IMR-90 (cell line): ENCODE results near the gene ARHGAP10. TPM values are rescaled to one million over a fixed set of nuclear protein-coding genes. Genes with fewer than 3 reads are reported as not detected.

ENCODE experiments used
- ATAC-seq: fragments of 200-7000 bp; cut with Tn5 transposase; 2 replicates; pipeline ENCODE4 v1.9.1; 2020; ENCODE audit warnings: low read depth, mild to moderate bottlenecking, moderate library complexity
- BruUV-seq: library from RNA; stranded (reverse); fragments of 400-500 nt; replicated peaks from 2 replicates; lab custom pipeline; 2021; lab: Mats Ljungman, UMichigan
- CTCF ChIA-PET: fragments of 300-600 bp; formaldehyde crosslinking; extraction: SDS; loops from one replicate; lab custom pipeline; 2021; ENCODE audit warnings: antibody characterized with exemption; lab: Yijun Ruan, JAX
- POLR2A ChIA-PET: fragments of 300-600 bp; sonication (Branson Sonifier 250); formaldehyde crosslinking; loops from one replicate; lab custom pipeline; 2022; ENCODE audit warnings: antibody characterized with exemption; ENCODE audit not compliant: unreplicated experiment; lab: Charles Lee
- DNase-seq: peaks from one replicate; pipeline ENCODE4 v3.0.0; 2013
- H2AFZ ChIP-seq: replicated peaks from 2 replicates; pipeline ENCODE3; 2013; ENCODE audit warnings: low read length, mild to moderate bottlenecking; ENCODE audit not compliant: poor library complexity
- H2AK5ac ChIP-seq: 2 replicates; pipeline ENCODE4 v1.6.1; 2013; ENCODE audit warnings: low read depth, low read length, inconsistent platforms
- H2AK9ac ChIP-seq: replicated peaks from 2 replicates; pipeline ENCODE3; 2013; ENCODE audit warnings: mild to moderate bottlenecking, low read depth, low read length, moderate library complexity; ENCODE audit not compliant: poor library complexity
- H2BK120ac ChIP-seq: 2 replicates; pipeline ENCODE4 v1.6.1; 2013; ENCODE audit warnings: low read depth, low read length, inconsistent platforms
- H2BK15ac ChIP-seq: 3 replicates; pipeline ENCODE4 v1.6.1; 2013; ENCODE audit warnings: low read depth, low read length, inconsistent platforms
- H2BK20ac ChIP-seq: 2 replicates; pipeline ENCODE4 v1.6.1; 2013; ENCODE audit warnings: low read depth, mild to moderate bottlenecking, inconsistent platforms, low read length, moderate library complexity
- H2BK5ac ChIP-seq: 2 replicates; pipeline ENCODE4 v1.6.1; 2013; ENCODE audit warnings: mild to moderate bottlenecking, low read depth, low read length, inconsistent platforms; ENCODE audit not compliant: poor library complexity, severe bottlenecking
- H3K14ac ChIP-seq: replicated peaks from 2 replicates; pipeline ENCODE4 v1.6.1; 2013; ENCODE audit warnings: low read depth, low read length, inconsistent platforms
- H3K18ac ChIP-seq: 2 replicates; pipeline ENCODE4 v1.6.1; 2013; ENCODE audit warnings: low read depth, low read length, control low read depth
- H3K23ac ChIP-seq: 2 replicates; pipeline ENCODE4 v1.6.1; 2013; ENCODE audit warnings: low read depth, low read length, inconsistent platforms
- H3K27ac ChIP-seq: 2 replicates; pipeline ENCODE4 v1.5.1; 2013; ENCODE audit warnings: mild to moderate bottlenecking, control low read depth, low read length; ENCODE audit not compliant: insufficient read depth
- H3K27me3 ChIP-seq: 2 replicates; pipeline ENCODE4 v1.6.1; 2013; ENCODE audit warnings: low read length; ENCODE audit not compliant: control insufficient read depth, insufficient read depth
- H3K36me3 ChIP-seq: 2 replicates; pipeline ENCODE4 v1.6.1; 2013; ENCODE audit warnings: low read length, mixed read lengths; ENCODE audit not compliant: control insufficient read depth, insufficient read depth
- H3K4ac ChIP-seq: 2 replicates; pipeline ENCODE4 v1.6.1; 2013; ENCODE audit warnings: low read depth, low read length, inconsistent platforms
- H3K4me1 ChIP-seq: 2 replicates; pipeline ENCODE4 v1.6.1; 2013; ENCODE audit warnings: low read length, mixed read lengths; ENCODE audit not compliant: control insufficient read depth, insufficient read depth
- H3K4me2 ChIP-seq: 2 replicates; pipeline ENCODE4 v1.6.1; 2013; ENCODE audit warnings: low read depth, mild to moderate bottlenecking, control low read depth, low read length, moderate library complexity
- H3K4me3 ChIP-seq: 2 replicates; pipeline ENCODE4 v1.5.1; 2013; ENCODE audit warnings: low read depth, mild to moderate bottlenecking, control low read depth, low read length, moderate library complexity; ENCODE audit not compliant: insufficient read depth
- H3K56ac ChIP-seq: 2 replicates; pipeline ENCODE4 v1.6.1; 2013; ENCODE audit warnings: low read length, inconsistent platforms; ENCODE audit not compliant: insufficient read depth; ENCODE audit errors: extremely low read depth
- H3K79me1 ChIP-seq, 2 experiments: 2 replicates each; pipeline ENCODE4 v1.6.1; 2013; ENCODE audit warnings: low read length in 2 of 2, inconsistent platforms in 1 of 2, low read depth in 1 of 2
- H3K9ac ChIP-seq: 2 replicates; pipeline ENCODE4 v1.6.1; 2013; ENCODE audit warnings: low read depth, low read length, control low read depth
- H3K9me1 ChIP-seq: 2 replicates; pipeline ENCODE4 v1.6.1; 2013; ENCODE audit warnings: low read length, inconsistent platforms; ENCODE audit not compliant: insufficient read depth
- H3K9me3 ChIP-seq: 2 replicates; pipeline ENCODE4 v1.6.1; 2013; ENCODE audit warnings: low read length; ENCODE audit not compliant: control insufficient read depth, insufficient read depth
- H4K20me1 ChIP-seq: 2 replicates; pipeline ENCODE4 v1.6.1; 2013; ENCODE audit warnings: low read length, inconsistent platforms; ENCODE audit not compliant: insufficient read depth
- H4K5ac ChIP-seq: 2 replicates; pipeline ENCODE4 v1.6.1; 2013; ENCODE audit warnings: mild to moderate bottlenecking, low read depth, low read length, control low read depth
- H4K8ac ChIP-seq, 2 experiments: 2 replicates each; pipeline ENCODE4 v1.6.1; 2013; ENCODE audit warnings: low read depth in 2 of 2, low read length in 2 of 2, control low read depth in 1 of 2, inconsistent platforms in 1 of 2
- H4K91ac ChIP-seq: 2 replicates; pipeline ENCODE4 v1.6.1; 2013; ENCODE audit warnings: low read depth, low read length, inconsistent platforms; ENCODE audit not compliant: insufficient read depth
- BHLHE40 ChIP-seq: fragments of 150-350 bp; IDR thresholded peaks from 2 replicates; pipeline ENCODE4 v1.6.1; 2016; ENCODE audit warnings: mild to moderate bottlenecking, low read depth, low read length
- CEBPB ChIP-seq: IDR thresholded peaks from 2 replicates; pipeline ENCODE4 v1.6.1; 2012; ENCODE audit warnings: low read depth, low read length, improper control_type of control experiment
- CHD1 ChIP-seq: IDR thresholded peaks from 2 replicates; pipeline ENCODE4 v1.6.1; 2012; ENCODE audit warnings: low read depth, low read length, improper control_type of control experiment
- ELK1 ChIP-seq: fragments of 150-350 bp; IDR thresholded peaks from 2 replicates; pipeline ENCODE4 v1.6.1; 2016; ENCODE audit warnings: low read depth, mild to moderate bottlenecking, low read length, moderate library complexity, borderline replicate concordance
- MAFK ChIP-seq: IDR thresholded peaks from 2 replicates; pipeline ENCODE4 v1.6.1; 2012; ENCODE audit warnings: low read depth, low read length, improper control_type of control experiment
- MAZ ChIP-seq: IDR thresholded peaks from 2 replicates; pipeline ENCODE4 v1.6.1; 2012; ENCODE audit warnings: low read depth, mild to moderate bottlenecking, low read length, improper control_type of control experiment, moderate library complexity, borderline replicate concordance
- NFE2L2 ChIP-seq: fragments of 150-350 bp; IDR thresholded peaks from 2 replicates; pipeline ENCODE4 v1.6.1; 2016; ENCODE audit warnings: low read depth, mild to moderate bottlenecking, low read length
- POLR2A ChIP-seq: IDR thresholded peaks from 2 replicates; pipeline ENCODE4 v1.6.1; 2012; ENCODE audit warnings: mild to moderate bottlenecking, low read depth, low read length
- RAD21 ChIP-seq: IDR thresholded peaks from 2 replicates; pipeline ENCODE4 v1.6.1; 2012; ENCODE audit warnings: low read length, improper control_type of control experiment
- RCOR1 ChIP-seq: IDR thresholded peaks from 2 replicates; pipeline ENCODE4 v1.6.1; 2012; ENCODE audit warnings: mild to moderate bottlenecking, low read length, improper control_type of control experiment; ENCODE audit not compliant: insufficient replicate concordance
- RFX5 ChIP-seq: IDR thresholded peaks from 2 replicates; pipeline ENCODE4 v1.8.0; 2012; ENCODE audit warnings: low read depth, mild to moderate bottlenecking, low read length, moderate library complexity
- SMC3 ChIP-seq: fragments of 150-350 bp; IDR thresholded peaks from 2 replicates; pipeline ENCODE4 v1.6.1; 2016; ENCODE audit warnings: low read depth, mild to moderate bottlenecking, antibody characterized with exemption, low read length, moderate library complexity
- WGBS, 2 experiments: methylation state at CpG; one replicate each; pipeline versions ENCODE4 v1.1.5 to v1.1.7; 2013; ENCODE audit warnings: missing lambda C conversion rate in 2 of 2; ENCODE audit not compliant: insufficient read length in 1 of 2; ENCODE audit errors: extremely low coverage in 2 of 2; 5-methylcytosine and 5-hydroxymethylcytosine counted together
- dilution Hi-C: fragments of 300-500 bp; cut with HindIII; formaldehyde crosslinking; loops from one replicate; pipeline ENCODE4 v1.14.3; 2018; ENCODE audit warnings: low sequenced_read_pairs; ENCODE audit not compliant: unreplicated experiment
- in situ Hi-C: fragments of 300-500 bp; cut with MboI; formaldehyde crosslinking; loops from 3 replicates; pipeline ENCODE4 v1.14.3; 2019; ENCODE audit warnings: low sequenced_read_pairs, inconsistent platforms, mixed read lengths
- intact Hi-C: fragments of 100-400 bp; cut with micrococcal nuclease; formaldehyde crosslinking; loops from 2 replicates; pipeline ENCODE4 v1.10.0; 2022
- polyA plus RNA-seq, 3 experiments: library from polyadenylated mRNA; depleted of rRNA; stranded (reverse); fragments of >200 nt; gene quantifications; 2 replicates each; pipeline ENCODE4 v1.2.3, GENCODE V29; 2012; ENCODE audit warnings: low replicate concordance in 1 of 3
- total RNA-seq: library from RNA; depleted of rRNA; stranded (reverse); fragments of >200 nt; gene quantifications from 2 replicates; pipeline ENCODE4 v1.2.3, GENCODE V29; 2012
- TF ChIP-seq, protein P1 (sequence below): conservative IDR thresholded peaks from 2 replicates; pipeline ENCODE4 v1.5.1; 2012; ENCODE audit warnings: mild to moderate bottlenecking, low read depth, low read length, improper control_type of control experiment
- TF ChIP-seq, protein P2 (sequence below): fragments of 150-350 bp; IDR thresholded peaks from 2 replicates; pipeline ENCODE4 v1.6.1; 2017; ENCODE audit warnings: mild to moderate bottlenecking, antibody characterized with exemption, low read length, low read depth

ARHGAP10 gene
- total and polyA plus RNA-seq, 2 of the 4 experiments (the other 2 are of a cell fraction) = 27.1 to 29.4 TPM

GRCh38 chr4:147933779-147934178, 201.9 kb downstream of the ARHGAP10 start:
- no TSS peak for BruUV-seq
- in situ Hi-C loops = no loop called here

More at GRCh38 chr4:147933779-147934178, 201.9 kb downstream of the ARHGAP10 start:
- no peak overlapping the region for H3K18ac ChIP-seq
- no peak overlapping the region for H3K23ac ChIP-seq
- no peak overlapping the region for H2BK120ac ChIP-seq
- WGBS, 2 experiments = 93% methylated on average over 3 of the region's 3 CpGs; no CpG with 5 or more reads in 1 of the 2 experiments
- dilution Hi-C loops = no loop called here
- H2BK20ac ChIP-seq = no peak overlapping the region
- ATAC-seq (no peak), DNase-seq (no peak)
- peaks cover 7 to 10% of the 10 kb centered on the region in 2 experiments; a peak in 3 of 4 replicates for H3K79me1 ChIP-seq
- no peak overlapping the region for H4K5ac ChIP-seq
- TF ChIP-seq RCOR1 = no peak
- TF ChIP-seq CEBPB = no peak
- TF ChIP-seq RFX5 = no peak
- TF ChIP-seq BHLHE40 = no peak
- TF ChIP-seq, protein P1, sequence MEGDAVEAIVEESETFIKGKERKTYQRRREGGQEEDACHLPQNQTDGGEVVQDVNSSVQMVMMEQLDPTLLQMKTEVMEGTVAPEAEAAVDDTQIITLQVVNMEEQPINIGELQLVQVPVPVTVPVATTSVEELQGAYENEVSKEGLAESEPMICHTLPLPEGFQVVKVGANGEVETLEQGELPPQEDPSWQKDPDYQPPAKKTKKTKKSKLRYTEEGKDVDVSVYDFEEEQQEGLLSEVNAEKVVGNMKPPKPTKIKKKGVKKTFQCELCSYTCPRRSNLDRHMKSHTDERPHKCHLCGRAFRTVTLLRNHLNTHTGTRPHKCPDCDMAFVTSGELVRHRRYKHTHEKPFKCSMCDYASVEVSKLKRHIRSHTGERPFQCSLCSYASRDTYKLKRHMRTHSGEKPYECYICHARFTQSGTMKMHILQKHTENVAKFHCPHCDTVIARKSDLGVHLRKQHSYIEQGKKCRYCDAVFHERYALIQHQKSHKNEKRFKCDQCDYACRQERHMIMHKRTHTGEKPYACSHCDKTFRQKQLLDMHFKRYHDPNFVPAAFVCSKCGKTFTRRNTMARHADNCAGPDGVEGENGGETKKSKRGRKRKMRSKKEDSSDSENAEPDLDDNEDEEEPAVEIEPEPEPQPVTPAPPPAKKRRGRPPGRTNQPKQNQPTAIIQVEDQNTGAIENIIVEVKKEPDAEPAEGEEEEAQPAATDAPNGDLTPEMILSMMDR = no peak
- TF ChIP-seq MAZ = no peak
- TF ChIP-seq POLR2A = no peak
- no peak for TF ChIP-seq RAD21
- TF ChIP-seq NFE2L2 = no peak
- no peak for TF ChIP-seq MAFK
- no peak for TF ChIP-seq SMC3
- TF ChIP-seq ELK1 = no peak
- TF ChIP-seq, protein P2, sequence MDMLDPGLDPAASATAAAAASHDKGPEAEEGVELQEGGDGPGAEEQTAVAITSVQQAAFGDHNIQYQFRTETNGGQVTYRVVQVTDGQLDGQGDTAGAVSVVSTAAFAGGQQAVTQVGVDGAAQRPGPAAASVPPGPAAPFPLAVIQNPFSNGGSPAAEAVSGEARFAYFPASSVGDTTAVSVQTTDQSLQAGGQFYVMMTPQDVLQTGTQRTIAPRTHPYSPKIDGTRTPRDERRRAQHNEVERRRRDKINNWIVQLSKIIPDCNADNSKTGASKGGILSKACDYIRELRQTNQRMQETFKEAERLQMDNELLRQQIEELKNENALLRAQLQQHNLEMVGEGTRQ = no peak
- TF ChIP-seq CHD1 = no peak
- H3K27ac ChIP-seq = no peak overlapping the region
- no peaks in the 10 kb centered on the region; the same call in 1 of the 2 replicates for H4K20me1 ChIP-seq
- peaks cover 15% of the 10 kb centered on the region for H3K9me1 ChIP-seq
- H3K14ac ChIP-seq = no peak overlapping the region
- H3K9me3 ChIP-seq = no peaks in the 10 kb centered on the region
- peaks cover 3% of the 10 kb centered on the region for H3K4me1 ChIP-seq
- no peak overlapping the region for H2AK5ac ChIP-seq
- H2AK9ac ChIP-seq = no peak overlapping the region
- peaks cover 3% of the 10 kb centered on the region; the same call in 1 of the 2 replicates for H3K36me3 ChIP-seq
- intact Hi-C loops = loop anchor here (2.0 to 10.0 kb wide), 2 partner anchors 511 to 1331 kb away; no protein-coding TSS in a partner anchor
- no peak overlapping the region for H2BK5ac ChIP-seq
- no peak overlapping the region for H3K4ac ChIP-seq
- H2AFZ ChIP-seq = no peak overlapping the region
- POLR2A ChIA-PET = no interaction called here
- CTCF ChIA-PET = interaction anchor here (0.8 kb wide), 1 partner anchor 9 kb away, joined by 3 read pairs; no protein-coding TSS in a partner anchor
- H4K91ac ChIP-seq = no peak overlapping the region
- H3K4me2 ChIP-seq = no peak overlapping the region
- no peaks in the 10 kb centered on the region for H3K27me3 ChIP-seq
- no peak overlapping the region for H3K9ac ChIP-seq
- H2BK15ac ChIP-seq = no peak overlapping the region
- no peak overlapping the region for H3K56ac ChIP-seq
- H3K4me3 ChIP-seq = no peak overlapping the region
- H4K8ac ChIP-seq = no peak overlapping the region
